ENCODE data around the gene NUFIP2.
A peak's percentile ranks its signal among the peaks of the same experiment; 100 is the strongest.
"Not testable (repeated sequence)": the region's sequence is repeated elsewhere in the genome, so short reads cannot be mapped to it uniquely, and the experiment has no call there.

Gene NUFIP2

DNA sequence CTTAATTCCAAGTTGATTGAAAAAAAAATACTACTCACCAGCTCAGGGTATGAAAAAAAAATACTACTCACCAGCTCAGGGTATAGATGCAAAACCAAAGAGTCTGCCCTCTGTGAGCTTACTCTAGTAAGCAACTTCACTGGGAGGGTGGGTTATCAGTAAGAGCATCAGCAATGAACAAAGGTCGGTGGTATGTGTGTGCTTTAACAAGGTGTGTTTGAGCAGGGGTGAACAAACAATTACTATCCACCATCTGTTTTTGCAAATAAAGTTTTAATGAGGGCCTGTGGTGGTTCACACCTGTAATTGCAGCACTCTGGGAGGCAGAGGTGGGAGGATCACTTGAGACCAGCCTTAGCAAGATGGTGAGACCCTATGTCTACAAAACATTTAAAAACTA is 20.0 kb downstream of the NUFIP2 start:
- no peak for DNase-seq

DNA sequence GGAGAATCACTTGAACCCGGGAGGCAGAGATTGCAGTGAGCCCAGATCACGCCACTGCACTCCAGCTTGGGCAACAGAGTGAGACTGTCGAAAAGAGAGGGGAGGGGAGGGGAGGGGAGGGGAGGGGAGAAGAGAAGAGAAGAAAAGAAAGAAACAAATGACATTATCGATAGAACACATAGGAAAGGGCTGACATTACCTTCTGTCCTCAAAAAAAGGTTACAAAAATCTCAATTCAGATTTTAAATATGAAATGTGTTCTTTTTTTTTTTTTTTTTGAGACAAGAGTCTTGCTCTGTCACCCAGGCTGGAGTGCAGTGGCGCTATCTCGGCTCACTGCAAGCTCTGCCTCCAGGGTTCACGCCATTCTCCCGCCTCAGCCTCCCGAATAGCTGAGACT is 22.0 kb downstream of the NUFIP2 start:
- DNase-seq: not testable (repeated sequence)

DNA sequence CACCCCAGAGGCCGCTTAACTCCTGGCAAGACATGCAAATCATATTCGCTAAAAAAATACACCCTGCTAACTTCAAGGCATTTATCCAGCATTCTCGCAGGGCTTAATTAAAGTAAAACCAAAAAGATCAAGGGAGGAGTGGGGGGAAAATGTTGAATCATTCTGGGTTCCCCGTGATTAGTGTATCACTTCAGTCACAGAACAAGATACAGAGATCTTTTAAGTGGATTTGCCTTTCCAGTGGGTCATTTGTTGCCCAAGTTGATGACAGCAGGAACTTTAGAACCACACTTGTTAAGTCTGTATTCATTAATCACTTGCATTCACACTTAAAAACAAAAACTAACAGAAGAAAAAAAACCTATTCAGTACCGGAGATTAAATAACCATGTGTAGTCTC is 30.0 kb downstream of the NUFIP2 start:
- DNase-seq: no peak

DNA sequence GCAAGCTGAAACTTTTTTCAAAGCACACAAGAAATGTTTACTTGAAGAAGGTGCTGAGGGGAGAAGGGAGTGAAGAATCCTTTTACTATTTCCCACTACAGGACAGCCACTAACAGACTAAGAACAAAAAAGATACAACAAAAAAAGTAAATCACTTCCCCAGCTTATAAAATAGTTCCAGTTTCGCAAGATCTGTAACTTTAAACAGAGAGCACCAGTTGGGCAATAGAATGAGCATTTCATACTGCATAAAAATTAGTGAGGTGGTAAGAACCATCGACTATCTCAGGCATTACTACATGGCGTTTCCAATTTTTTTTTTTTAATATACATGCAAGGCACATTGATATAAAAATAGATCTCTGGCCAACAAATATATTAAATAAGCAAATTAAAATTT is 36.2 kb downstream of the NUFIP2 start:
- no peak for DNase-seq

DNA sequence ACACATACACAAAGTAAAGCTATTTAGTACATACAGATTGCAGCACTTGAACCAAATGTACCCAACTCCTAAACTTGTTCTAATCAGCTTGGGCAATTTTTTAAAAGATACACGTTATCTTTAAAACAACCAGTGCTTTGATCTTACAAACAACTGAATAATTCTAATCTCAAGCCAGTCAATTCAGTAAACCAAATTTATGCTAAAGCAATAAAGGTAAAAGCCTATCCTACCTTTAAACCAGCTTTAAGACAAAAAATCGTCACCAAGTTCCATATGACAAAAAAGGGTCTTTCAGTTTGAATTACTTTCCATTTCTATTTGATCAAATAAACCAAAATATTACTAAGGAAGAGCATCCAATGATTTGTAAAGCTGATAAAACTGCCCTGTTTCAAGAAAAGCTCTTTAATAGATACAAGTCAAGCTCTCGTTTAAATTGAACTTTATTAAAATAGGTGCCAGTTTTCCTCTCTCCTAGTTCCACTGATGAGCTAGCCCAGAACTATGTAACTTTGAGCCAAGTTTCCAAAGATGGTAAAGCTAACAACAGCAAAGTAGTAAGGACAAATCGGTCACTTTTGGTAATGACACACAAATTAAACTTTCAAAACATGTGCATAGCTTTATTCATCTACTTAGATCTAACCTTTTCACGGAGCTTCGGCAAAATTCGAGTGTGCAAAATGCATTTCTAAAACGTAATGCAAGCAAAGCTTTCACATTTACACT is 37.0 kb downstream of the NUFIP2 start:
- DNase-seq: no peak

DNA sequence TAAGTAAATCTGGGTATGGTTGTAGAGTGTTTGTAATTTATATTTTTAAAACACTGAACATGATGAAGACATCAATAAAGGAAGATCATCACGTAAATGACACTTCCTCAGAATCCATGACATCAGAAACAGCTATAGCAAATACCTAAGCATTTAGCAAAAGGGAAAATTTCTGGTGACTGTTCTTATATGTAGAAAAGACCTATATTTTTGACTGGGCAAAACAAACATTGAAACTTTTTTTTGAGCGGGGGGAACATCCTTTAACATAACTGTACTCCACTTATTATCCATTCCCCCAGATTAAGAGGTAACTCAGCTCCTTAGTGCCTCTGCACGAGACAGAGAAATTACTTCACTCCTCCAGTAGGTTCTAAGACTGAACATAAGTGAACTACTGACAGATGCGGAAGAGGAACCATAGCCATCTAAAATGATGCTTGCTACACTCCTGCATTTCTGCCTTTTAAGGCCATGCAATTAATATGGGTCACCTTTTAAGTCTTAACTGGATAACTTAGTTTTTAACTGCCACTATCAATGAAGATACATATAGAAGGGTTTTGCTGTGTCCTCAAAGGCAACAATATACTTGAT is 37.9 kb downstream of the NUFIP2 start:
- no peak for DNase-seq

DNA sequence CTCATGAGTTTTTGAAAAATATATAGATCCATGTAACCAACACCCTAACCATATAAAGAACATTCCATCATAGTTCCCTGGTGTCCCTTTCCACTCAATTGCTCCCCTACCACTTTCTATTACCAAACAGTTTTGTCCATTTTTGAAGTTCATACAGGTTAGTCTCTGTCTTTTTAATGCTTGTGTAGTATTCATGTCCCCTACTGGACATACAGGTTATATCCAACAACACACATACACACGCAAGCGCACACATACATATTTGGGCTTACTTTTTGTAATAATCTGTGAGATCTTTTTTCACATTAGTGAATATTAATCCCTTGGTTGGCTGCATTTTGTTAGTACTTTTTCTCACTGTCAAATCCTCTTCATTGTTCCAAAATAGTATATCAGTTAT is 40.9 kb downstream of the NUFIP2 start:
- no peak for DNase-seq

DNA sequence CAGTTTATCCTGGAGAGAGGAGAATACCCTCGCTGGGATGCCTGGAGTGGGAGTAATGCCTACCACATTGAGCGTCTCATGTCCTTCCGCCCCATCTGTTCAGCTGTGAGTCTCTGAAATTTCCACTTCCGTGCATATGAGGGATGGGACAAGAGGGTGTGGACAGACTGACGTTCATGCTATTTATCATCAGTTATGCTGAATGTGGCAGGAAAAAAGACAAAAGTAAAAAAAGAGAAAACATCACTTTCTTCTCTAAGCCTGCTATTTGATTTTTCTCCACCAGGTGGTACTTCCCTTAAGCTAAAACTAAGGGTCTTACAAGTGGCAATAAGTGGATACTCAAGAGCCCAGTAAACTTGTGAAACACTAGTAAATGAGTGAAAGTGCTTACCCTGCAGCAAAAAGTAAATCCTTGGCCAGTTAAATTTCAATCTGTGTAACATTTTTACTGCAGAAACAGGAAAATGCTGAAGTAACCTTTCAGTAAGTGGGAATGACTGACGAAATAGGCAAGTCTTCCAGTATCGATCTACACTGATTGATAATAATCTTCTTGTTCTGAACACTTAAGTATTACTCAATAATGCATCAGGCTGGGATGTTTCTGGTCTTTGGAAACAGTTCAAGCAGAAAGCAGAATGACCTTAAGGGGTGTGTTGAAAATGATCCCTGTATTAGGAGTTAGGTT is 41.7 kb downstream of the NUFIP2 start:
- DNase-seq: no peak

DNA sequence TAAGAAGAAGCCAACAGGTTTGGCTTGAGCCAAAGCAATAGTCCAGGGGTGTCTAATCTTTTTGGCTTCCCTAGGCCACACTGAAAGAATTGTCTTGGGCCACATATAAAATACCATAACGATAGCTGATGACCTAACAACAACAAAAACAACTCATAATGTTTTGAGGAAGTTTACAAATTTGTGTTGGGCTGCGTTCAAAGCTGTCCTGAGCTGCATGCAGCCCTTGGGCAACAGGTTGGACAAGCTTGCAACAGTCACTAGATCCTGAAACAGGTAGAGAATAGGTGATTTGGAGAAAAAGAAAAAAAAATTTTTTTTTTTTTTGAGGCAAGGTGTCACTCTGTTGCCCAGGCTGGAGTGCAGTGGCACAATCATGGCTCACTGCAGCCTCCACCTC is 42.8 kb downstream of the NUFIP2 start:
- DNase-seq: no peak

DNA sequence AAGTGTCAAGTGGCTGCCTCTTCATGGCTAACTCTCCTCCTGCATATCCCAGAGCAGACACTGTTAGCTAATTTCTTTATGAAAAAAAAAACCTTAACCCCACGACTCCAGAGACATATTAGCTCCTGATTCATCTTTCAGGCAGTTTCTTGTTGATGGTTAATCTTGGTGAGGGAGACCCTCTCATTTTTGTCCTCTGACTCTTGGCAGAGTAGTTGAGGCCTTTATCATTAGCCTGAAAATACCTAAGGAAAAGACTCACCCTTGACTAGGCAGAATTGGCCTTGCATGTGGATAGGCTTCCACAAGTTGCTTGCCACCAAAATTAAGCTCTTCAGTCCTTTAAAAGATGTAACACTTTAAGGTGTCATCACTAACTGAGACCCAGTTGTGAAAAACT is 43.3 kb downstream of the NUFIP2 start:
- DNase-seq: no peak

DNA sequence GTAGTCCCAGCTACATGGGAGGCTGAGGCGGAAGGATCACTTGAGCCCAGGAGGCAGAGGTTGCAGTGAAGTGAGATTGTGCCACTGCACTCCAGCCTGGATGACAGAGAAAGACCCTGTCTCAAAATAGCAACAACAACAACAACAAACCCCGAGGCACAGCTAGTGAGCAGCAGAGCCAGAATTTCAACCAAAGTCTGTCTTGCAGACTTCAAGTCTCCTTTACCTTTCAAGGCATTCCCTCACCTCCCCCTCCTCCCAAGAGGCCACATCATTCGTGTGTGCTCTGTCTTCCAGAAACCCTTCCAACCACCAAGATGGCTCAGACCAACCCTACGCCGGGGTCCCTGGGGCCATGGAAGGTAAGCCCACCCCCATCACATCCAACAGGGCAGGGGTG is 45.1 kb downstream of the NUFIP2 start:
- no peak for DNase-seq

DNA sequence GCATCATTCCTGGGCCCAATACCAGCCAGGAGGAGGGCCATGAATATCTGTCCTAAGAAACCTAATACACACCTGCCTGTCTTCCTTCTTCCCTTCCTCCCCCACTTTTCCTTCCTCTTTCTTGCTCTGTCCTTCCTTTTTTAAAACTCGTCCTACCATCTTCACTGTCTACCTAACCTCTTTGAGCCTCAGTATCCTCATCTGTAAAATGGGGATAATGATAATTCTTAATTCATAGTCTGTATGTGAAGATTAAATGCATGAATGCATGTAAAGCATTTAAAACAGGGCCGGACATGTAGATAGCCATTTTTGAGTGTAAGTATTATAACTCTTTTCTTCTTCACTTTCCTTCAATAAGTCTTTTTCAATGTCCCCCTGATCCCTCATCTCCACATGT is 46.7 kb downstream of the NUFIP2 start:
- no peak for DNase-seq

DNA sequence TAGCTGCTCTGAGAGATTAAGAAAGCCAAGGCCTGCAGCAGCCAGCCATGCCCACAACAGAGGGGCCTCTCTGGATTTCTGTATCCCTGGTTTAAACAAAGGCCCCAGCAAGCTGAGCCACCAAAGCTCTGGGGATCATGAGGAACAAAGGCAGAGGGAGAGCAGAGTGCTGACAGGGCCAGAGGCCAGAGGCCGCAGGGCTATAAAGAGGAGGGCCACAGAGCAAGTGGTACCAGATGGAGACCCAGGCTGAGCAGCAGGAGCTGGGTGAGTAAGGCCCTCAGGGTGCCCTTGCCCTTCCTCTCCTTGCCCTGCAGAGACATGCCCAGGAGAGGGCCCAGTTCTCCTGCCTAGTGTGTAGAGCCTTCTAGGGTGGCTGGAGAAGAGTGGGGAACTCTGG is 47.3 kb downstream of the NUFIP2 start, which contains the start of gene CRYBA1:
Gene CRYBA1 (plus strand): TSS at position 232 of the 400 bp plus-strand sequence. CDS start 5 bp downstream, at position 237.
- no peak for DNase-seq

DNA sequence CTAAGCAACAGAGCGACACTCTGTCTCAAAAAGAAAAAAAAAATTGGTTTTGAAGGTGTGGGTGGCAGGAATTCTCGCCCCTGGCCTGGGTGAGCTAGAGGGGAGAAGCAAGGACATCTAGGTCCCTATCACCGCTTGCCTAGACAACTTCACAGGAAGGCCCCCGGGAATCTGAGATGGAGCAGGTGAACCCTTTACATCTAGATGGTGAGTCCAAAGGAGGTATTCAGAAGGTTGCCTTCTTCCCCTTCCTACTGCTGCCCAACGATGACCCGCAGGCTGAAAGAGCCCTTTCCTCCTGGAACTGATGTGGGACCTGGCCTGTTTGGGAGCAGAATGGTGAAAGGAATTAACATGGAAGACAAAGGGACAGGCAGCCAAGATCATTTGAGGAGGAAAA is 48.5 kb downstream of the NUFIP2 start:
- no peak for DNase-seq

DNA sequence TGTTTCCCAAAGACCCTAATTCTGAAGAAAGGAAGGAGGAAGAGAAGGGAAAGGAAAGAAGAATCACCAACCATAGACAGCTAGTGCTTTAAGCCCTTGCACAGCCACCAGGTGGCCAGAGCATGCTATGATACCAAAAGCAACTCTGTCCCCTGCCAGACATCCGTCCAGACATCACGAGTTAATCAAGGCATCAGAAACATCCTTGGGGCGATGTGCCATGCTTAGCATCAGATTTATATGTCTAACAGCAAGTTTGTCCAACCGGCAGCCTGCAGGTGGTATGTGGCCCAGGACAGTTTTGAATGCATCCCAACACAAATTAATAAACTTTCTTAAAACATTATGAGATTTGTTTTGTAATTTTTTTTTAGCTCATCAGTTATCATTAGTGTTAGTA is 50.2 kb downstream of the NUFIP2 start:
- no peak for DNase-seq

DNA sequence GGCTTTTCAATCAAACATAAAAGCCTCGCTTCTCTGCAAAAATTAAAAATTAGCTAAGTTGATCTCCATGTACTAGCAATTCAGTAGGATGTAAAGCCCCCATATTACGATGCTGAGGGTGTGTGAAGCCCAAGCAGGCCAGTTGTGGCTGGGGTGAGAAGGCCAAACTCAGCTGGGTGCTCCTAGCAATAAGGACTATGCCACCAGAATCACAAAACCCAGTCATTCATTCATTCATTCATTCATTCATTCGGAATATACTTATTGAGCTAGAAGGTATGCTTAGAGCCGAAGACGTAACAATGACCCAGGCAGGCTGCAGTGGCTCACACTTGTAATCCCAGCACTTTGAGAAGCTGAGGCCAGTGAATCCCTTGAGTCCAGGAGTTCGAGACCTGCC is 51.2 kb downstream of the NUFIP2 start:
- DNase-seq: no peak

DNA sequence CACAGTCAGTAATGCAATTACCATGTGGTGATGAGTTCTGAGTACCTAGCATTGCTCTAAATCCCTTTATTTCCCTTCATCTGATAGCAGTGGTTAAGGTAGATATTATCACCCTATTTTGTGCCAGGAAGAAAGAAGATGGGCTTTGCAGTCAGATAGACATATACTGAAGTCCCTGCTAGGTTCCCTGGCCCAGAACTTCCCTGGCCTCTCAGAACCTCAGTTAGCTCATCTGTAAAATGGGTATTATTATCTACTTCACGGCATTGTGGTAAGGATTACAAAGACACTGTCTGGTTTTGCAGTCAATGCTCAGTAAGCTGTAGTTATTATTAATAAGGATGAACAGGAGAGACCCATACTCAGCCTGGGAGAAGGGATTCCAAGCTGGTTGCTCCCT is 51.9 kb downstream of the NUFIP2 start:
- no peak for DNase-seq

DNA sequence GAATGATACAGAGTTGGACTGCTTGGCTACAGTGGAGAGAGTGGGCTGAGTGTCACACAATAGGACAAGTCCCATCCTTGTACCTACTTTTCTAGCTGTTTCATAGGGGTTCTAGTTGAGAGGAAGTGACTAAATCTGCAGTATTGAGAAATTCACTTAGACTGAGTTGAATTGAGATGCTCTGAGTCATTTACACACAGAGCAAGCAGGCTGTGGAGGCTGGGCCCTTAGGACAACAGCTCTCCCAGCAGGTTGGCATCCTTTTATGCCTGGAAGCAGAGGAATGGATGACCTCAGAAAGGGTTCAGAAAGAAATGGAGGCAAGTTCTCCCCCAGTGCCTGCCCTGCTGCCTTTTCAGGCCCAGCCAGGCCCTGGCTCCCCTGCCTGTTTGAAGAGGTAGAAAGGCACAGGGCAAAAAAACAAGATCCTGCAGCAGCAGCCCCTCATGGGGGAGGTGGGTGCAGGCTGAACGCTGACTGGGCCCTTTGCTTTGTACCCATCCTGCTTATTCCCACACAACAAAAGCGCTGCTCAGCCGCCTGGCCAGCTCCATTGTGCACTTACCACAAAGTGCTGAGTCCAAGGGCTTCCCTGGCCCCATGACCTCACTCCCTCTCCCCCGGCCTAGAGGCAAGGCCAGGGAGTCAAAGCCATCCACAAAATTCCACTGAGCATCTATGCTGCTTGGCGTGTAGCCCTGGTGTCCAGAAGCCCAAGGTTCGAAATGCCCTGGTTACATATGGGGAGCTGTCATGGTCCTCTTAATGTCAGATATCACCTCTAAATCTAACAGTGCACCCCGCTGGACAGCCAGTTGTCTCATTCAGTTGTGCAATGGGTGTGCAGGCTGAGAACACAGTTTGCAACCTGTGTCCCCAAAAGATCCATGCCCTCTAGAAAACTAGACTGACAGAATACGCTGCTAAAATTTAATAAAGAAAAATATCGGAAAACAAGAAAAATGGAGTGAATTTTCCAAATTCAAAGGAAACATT is 52.7 kb downstream of the NUFIP2 start:
- DNase-seq: peak; percentile 57

DNA sequence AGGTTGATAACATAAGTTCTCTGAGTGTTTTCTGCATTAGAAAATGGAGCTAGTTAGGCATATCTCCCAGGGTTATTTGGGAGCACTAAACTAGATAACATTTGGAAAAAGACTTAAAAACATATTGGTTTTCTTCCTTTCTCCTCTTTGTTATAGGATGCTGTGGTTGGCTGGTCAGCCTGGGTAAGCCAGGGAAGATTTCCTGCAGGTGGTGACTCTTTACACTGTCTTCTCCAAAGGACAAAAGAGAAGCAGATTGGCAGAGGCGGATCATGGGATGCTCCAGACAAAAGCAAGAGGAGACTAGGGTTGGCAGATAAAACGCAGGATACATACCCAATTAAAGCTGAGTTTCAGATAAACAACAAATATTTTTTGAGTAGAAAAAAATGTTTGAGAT is 53.5 kb downstream of the NUFIP2 start:
- no peak for DNase-seq

DNA sequence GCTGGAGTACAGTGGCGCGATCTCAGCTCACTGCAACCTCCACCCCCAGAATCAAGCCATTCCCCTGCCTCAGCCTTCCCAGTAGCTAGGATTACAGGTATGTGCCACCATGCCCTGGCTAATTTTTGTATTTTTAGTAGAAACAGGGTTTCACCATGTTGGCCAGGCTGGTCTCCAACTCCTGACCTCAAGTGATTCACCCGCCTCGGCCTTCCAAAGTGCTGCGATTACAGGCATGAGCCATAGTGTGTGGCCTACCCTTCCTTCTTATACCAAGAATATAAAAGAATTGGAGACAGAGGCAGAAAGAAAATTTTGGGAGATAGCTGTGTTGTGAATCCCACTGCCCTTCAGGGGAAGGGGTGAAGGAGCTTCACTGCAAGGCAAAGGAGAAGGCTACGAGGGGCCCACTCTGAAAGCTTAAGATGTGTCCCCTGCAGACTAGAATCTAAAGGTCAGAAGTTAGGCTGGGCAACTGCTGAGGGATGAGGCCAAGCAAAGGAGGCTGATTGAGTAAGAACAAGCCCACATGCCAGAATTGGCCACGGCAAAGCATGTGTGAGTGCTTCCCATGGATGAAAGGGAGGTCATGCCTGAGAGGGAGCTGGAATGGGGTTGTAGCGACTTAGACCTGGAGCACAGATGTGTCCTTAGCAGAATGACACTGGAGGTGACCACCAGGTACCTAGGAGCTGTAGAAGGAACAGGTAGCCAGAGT is 55.7 kb downstream of the NUFIP2 start:
- no peak for DNase-seq

DNA sequence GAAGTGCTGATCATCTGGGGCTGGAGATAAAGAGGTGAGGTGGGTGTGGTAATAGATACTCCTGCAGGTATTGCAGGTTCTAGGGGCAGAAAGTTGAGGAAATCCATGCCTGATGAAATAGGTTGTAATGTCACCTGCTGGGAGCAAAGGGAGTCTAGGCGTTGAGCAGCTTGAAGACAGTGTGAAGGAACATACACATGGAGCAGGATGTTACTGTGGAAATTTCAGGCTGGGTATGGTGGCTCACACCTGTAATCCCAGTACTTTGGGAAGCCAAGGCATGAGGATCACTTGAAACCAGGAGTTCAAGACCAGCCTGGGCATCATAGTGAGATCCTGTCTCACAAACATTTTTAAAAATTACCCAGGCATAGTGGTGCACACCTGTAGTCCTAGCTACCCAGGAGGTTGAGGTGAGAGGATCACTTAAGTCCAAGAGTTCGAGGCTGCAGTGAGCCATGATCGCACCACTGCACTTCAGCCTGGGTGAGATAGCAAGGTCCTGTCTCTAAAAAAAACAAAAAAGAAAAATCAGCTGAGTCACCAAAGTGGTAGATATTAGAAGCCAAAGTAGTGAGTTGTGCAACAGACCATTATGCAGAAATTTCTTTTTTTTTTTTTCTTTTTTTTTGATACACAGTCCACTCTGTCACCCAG is 56.3 kb downstream of the NUFIP2 start:
- DNase-seq: no peak

DNA sequence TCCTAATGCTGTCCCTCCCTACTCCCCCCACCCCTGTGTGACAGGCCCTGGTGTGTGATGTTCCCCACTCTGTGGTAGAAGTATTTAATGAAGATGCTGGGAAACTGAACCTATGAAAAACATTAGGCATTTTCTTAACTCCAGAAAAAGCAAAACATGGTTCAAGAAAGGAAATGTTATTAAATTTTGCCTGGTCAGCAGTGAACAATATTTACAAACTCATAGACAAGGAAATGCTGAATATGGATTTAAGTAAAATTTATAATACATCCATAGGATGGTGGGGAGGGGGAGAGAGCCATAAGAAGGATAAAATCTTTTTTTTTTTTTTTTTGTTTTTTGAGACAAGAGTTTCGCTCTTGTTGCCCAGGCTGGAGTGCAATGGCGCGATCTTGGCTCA is 58.0 kb downstream of the NUFIP2 start:
- no peak for DNase-seq
